PC-3 (cell line): Measurements from ENCODE around the gene ARFGEF2. TPM values are rescaled to one million over a fixed set of nuclear protein-coding genes. Genes with fewer than 3 reads are reported as not detected.
A peak's percentile ranks its signal among the peaks of the same experiment; 100 is the strongest.

Experiments used
- ATAC-seq: fragments of 200-7000 bp; cut with Tn5 transposase; 2 replicates; pipeline ENCODE4 v1.9.1; 2020; ENCODE audit warnings: mild to moderate bottlenecking, moderate library complexity
- BruUV-seq: library from RNA; stranded (reverse); fragments of 400-500 nt; replicated peaks from 2 replicates; lab custom pipeline; 2021; lab: Mats Ljungman, UMichigan
- CTCF ChIA-PET: fragments of 300-600 bp; sonication (Branson Sonifier 250); formaldehyde crosslinking; loops from one replicate; lab custom pipeline; 2022; ENCODE audit warnings: antibody characterized with exemption; lab: Charles Lee
- POLR2A ChIA-PET: fragments of 300-600 bp; sonication (Branson Sonifier 250); formaldehyde crosslinking; loops from one replicate; lab custom pipeline; 2022; ENCODE audit warnings: antibody characterized with exemption; ENCODE audit not compliant: unreplicated experiment; lab: Charles Lee
- DNase-seq: peaks from one replicate; pipeline ENCODE4 v3.0.0-alpha.2; 2015
- H2AFZ ChIP-seq: fragments of 300-600 bp; sonication (generic); 2 replicates; pipeline ENCODE4 v1.6.0; 2016; ENCODE audit warnings: antibody characterized with exemption, low read length
- H3F3A ChIP-seq: fragments of 300-600 bp; sonication (generic); one replicate; pipeline ENCODE4 v1.6.0; 2017; ENCODE audit warnings: antibody characterized with exemption, low read length, control low read depth, mild to moderate bottlenecking; ENCODE audit not compliant: unreplicated experiment
- H3K27ac ChIP-seq: fragments of 300-600 bp; sonication (generic); 2 replicates; pipeline ENCODE4 v1.5.1; 2016; ENCODE audit warnings: mild to moderate bottlenecking, low read length
- H3K27me3 ChIP-seq: fragments of 300-600 bp; sonication (generic); 2 replicates; pipeline ENCODE4 v1.6.1; 2016; ENCODE audit warnings: low read length, mixed read lengths
- H3K36me3 ChIP-seq: fragments of 300-600 bp; sonication (generic); 2 replicates; pipeline ENCODE4 v1.6.1; 2016; ENCODE audit warnings: low read depth, mixed run types, low read length, mixed read lengths
- H3K4me1 ChIP-seq: fragments of 300-600 bp; sonication (generic); 2 replicates; pipeline ENCODE4 v1.5.1; 2016; ENCODE audit warnings: low read length; ENCODE audit not compliant: insufficient read depth
- H3K4me2 ChIP-seq: fragments of 300-600 bp; sonication (generic); 2 replicates; pipeline ENCODE4 v1.6.0; 2016; ENCODE audit warnings: low read length
- H3K4me3 ChIP-seq: fragments of 300-600 bp; sonication (generic); 2 replicates; pipeline ENCODE4 v1.5.1; 2016; ENCODE audit warnings: mild to moderate bottlenecking, low read length, mixed read lengths
- H3K79me2 ChIP-seq: fragments of 300-600 bp; sonication (generic); 2 replicates; pipeline ENCODE4 v1.6.1; 2017; ENCODE audit warnings: low read length, mixed read lengths
- H3K9ac ChIP-seq: fragments of 300-600 bp; sonication (generic); 2 replicates; pipeline ENCODE4 v1.6.0; 2016; ENCODE audit warnings: mild to moderate bottlenecking, low read length
- H3K9me2 ChIP-seq: fragments of 300-600 bp; sonication (generic); replicated peaks from 2 replicates; pipeline ENCODE4 v1.6.1; 2016; ENCODE audit warnings: mixed run types, low read length, mixed read lengths
- H3K9me3 ChIP-seq: fragments of 300-600 bp; sonication (generic); 2 replicates; pipeline ENCODE4 v1.6.1; 2016; ENCODE audit warnings: low read length, mixed read lengths
- H4K20me1 ChIP-seq: fragments of 300-600 bp; sonication (generic); 2 replicates; pipeline ENCODE4 v1.6.1; 2016; ENCODE audit warnings: low read length, mixed read lengths
- EZH2 ChIP-seq: fragments of 300-600 bp; sonication (generic); IDR thresholded peaks from one replicate; pipeline ENCODE4 v1.6.1; 2017; ENCODE audit warnings: antibody characterized with exemption, mild to moderate bottlenecking, low read length; ENCODE audit not compliant: unreplicated experiment
- EZH2phosphoT487 ChIP-seq: fragments of 300-600 bp; sonication (generic); IDR thresholded peaks from 2 replicates; pipeline ENCODE4 v1.6.1; 2018; ENCODE audit warnings: mild to moderate bottlenecking, antibody characterized with exemption, low read length, borderline replicate concordance
- intact Hi-C: fragments of 100-400 bp; cut with micrococcal nuclease; formaldehyde crosslinking; loops from 2 replicates; pipeline ENCODE4 v1.9.0; 2023
- total RNA-seq: library from RNA; depleted of rRNA; stranded (reverse); fragments of >200 nt; gene quantifications from 2 replicates; pipeline ENCODE4 v1.2.3, GENCODE V29; 2014
- TF ChIP-seq, protein P1 (sequence below): fragments of 300-600 bp; sonication (generic); conservative IDR thresholded peaks from 2 replicates; pipeline ENCODE4 v1.5.1; 2017; ENCODE audit warnings: antibody characterized with exemption, low read depth, mild to moderate bottlenecking, low read length

ARFGEF2 gene
- total RNA-seq, 1 experiment from 2014 or later, result 33.5 TPM

GRCh38 chr20:48909910-48910309, 11.6 kb upstream of the ARFGEF2 start:
- intact Hi-C loops, result no loop called here
- BruUV-seq, result no TSS peak

GRCh38 chr20:48910347-48910781, 11.1 kb upstream of the ARFGEF2 start:
- no peaks in the 10 kb centered on the region for H3F3A ChIP-seq
- H3K79me2 ChIP-seq, result no peaks in the 10 kb centered on the region
- intact Hi-C loops, result no loop called here
- H3K36me3 ChIP-seq, result no peaks in the 10 kb centered on the region
- H3K9me2 ChIP-seq, result no peaks in the 10 kb centered on the region
- no peaks in the 10 kb centered on the region for H3K4me1 ChIP-seq
- no peaks in the 10 kb centered on the region for H3K9me3 ChIP-seq
- no TSS peak for BruUV-seq
- no peaks in the 10 kb centered on the region for H3K27me3 ChIP-seq
- TF ChIP-seq EZH2phosphoT487, result no peak
- no peak for TF ChIP-seq EZH2
- TF ChIP-seq, protein P1, sequence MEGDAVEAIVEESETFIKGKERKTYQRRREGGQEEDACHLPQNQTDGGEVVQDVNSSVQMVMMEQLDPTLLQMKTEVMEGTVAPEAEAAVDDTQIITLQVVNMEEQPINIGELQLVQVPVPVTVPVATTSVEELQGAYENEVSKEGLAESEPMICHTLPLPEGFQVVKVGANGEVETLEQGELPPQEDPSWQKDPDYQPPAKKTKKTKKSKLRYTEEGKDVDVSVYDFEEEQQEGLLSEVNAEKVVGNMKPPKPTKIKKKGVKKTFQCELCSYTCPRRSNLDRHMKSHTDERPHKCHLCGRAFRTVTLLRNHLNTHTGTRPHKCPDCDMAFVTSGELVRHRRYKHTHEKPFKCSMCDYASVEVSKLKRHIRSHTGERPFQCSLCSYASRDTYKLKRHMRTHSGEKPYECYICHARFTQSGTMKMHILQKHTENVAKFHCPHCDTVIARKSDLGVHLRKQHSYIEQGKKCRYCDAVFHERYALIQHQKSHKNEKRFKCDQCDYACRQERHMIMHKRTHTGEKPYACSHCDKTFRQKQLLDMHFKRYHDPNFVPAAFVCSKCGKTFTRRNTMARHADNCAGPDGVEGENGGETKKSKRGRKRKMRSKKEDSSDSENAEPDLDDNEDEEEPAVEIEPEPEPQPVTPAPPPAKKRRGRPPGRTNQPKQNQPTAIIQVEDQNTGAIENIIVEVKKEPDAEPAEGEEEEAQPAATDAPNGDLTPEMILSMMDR, result no peak
- ChIA-PET POLR2A (no interaction called here), CTCF (no interaction called here)
- DNase-seq, result no peak
- no peaks in the 10 kb centered on the region for H4K20me1 ChIP-seq
- no peak overlapping the region for H2AFZ ChIP-seq
- H3K4me3 ChIP-seq, result no peak overlapping the region
- no peak for ATAC-seq
- no peak overlapping the region for H3K4me2 ChIP-seq
- H3K9ac ChIP-seq, result no peak overlapping the region
- H3K27ac ChIP-seq, result no peak overlapping the region

More at GRCh38 chr20:48909910-48910309, 11.6 kb upstream of the ARFGEF2 start:
- H3K4me2 ChIP-seq, result no peak overlapping the region
- no peak overlapping the region for H2AFZ ChIP-seq
- 0 out of 2 replicates have a peak, but pooled peaks cover under 1% of the 10 kb centered on the region for H3K4me1 ChIP-seq
- no peaks in the 10 kb centered on the region for H3K79me2 ChIP-seq
- no peaks in the 10 kb centered on the region for H3K9me2 ChIP-seq
- TF ChIP-seq, protein P1, result no peak
- TF ChIP-seq EZH2phosphoT487 (no peak), EZH2 (no peak)
- ChIA-PET CTCF (no interaction called here), POLR2A (no interaction called here)
- DNase-seq (no peak), ATAC-seq (no peak)
- no peak overlapping the region for H3K9ac ChIP-seq
- no peaks in the 10 kb centered on the region for H3F3A ChIP-seq
- H3K36me3 ChIP-seq, result no peaks in the 10 kb centered on the region
- H3K4me3 ChIP-seq, result no peak overlapping the region
- no peaks in the 10 kb centered on the region for H3K27me3 ChIP-seq
- no peaks in the 10 kb centered on the region for H4K20me1 ChIP-seq
- H3K9me3 ChIP-seq, result no peaks in the 10 kb centered on the region
- no peak overlapping the region for H3K27ac ChIP-seq

DNA sequence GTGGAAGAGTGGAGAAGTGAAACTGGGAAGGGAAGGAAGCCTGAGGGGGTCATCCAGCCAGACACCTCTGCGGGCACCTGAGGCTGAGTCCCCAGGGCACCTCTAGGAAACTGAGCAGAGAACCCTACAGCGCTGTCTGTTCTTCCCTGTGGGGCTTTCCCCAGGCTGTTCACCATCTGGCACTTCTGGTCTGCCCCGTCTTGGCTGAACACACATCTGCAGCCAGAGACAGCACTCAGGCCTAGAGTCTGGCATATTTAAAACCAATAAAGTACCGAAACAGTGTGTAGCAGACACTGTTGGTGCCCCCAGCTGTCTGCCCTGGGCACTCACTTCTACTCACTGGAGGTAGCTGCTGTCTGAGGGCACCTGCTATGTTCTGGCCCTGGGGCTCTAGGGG, 9.4 kb upstream of the ARFGEF2 start:
- intact Hi-C loops, result no loop called here
- TF ChIP-seq EZH2phosphoT487 (no peak), EZH2 (no peak)
- TF ChIP-seq, protein P1, result no peak

More for the DNA sequence above, 9.4 kb upstream of the ARFGEF2 start:
- no peak overlapping the region for H2AFZ ChIP-seq
- CTCF ChIA-PET, result no interaction called here
- no peaks in the 10 kb centered on the region for H4K20me1 ChIP-seq
- H3K9me2 ChIP-seq, result no peaks in the 10 kb centered on the region
- POLR2A ChIA-PET, result no interaction called here
- no peaks in the 10 kb centered on the region for H3F3A ChIP-seq
- H3K4me1 ChIP-seq, result no peaks in the 10 kb centered on the region
- no peaks in the 10 kb centered on the region for H3K79me2 ChIP-seq
- H3K9me3 ChIP-seq, result no peaks in the 10 kb centered on the region
- peak; percentile 35; the same call in 1 of the 2 replicates for ATAC-seq
- no peak overlapping the region for H3K27ac ChIP-seq
- no peak overlapping the region for H3K9ac ChIP-seq
- no peak overlapping the region for H3K4me2 ChIP-seq
- no peak for DNase-seq
- H3K36me3 ChIP-seq, result no peaks in the 10 kb centered on the region
- H3K4me3 ChIP-seq, result no peak overlapping the region
- no peaks in the 10 kb centered on the region for H3K27me3 ChIP-seq
- no TSS peak for BruUV-seq
